ENCODE data around the gene RCAN2.

DNA sequence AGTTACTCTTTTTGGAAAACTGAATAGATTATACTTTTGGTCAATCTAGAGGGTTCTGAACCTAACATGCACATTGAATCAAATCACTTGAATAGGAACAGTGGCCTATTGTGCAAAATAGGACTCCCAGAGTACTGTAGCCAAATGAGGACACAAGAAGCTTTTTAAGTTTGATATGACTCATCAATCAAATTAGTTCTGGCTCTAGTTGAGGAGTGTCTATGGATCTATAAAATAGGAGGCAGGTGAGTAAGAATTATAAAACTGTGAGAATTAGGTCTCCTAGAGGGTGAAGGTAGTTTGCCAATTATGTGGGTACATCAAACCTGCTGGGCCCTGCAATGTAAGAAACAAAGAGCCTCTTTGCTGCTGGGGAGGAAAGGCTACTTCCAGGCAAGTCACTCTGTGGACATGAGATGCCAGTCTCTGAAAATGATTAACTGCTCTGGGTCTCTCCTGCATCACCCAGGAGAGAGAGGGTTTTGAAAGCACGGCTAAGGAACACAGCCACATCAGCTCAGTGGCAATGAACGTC lies 112.3 kb downstream of the RCAN2 start:
- TF ChIP-seq POLR2A (IDR thresholded peaks at IDR 0.05) = no peak
- TF ChIP-seq CTCF (IDR thresholded peaks at IDR 0.05) = no peak
